Measurements from ENCODE around the gene PCSK6.

Gene PCSK6

DNA sequence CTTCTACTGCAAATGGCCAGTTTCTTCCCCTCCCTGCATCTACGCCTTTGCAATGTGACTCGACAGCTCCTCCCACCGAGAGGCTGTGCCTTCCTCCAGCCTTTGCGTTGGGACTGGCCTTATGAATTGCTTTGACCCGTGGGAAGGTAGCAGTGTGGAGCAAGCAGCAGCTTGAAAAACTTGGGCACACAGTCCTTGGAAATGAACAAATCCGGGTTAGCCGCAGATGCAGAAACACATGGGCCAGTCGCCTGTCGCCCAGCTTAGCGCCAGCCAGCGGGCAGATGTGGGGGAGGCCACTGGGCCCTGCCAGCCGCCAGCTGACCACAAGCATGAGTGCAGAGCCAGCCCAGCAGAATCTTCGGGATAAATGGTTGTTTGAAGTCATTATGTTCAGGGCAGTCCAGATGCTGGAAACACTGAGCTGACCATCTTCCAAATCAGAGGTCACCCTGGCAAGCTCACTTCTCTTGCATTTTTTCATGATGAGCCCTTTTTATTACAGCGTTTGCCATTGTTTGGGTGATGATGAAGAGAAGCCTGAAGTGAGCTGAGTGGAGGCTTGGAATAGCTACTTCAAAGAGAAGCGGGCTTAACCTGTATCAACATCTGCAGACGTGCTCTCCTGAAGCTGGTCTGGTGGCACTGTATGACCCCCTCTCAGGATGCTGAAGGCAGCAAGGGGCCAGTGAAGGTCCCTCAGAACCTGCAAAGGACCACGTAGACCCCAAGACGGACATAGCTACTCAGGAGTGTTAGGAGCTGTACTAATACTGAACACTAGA lies 222.0 kb downstream of the PCSK6 start:
- Histone ChIP-seq H3K9ac (ENCODE audit: low read length) (no peak overlapping the region), H3K27ac (ENCODE audit: low read length) (no peak overlapping the region)

DNA sequence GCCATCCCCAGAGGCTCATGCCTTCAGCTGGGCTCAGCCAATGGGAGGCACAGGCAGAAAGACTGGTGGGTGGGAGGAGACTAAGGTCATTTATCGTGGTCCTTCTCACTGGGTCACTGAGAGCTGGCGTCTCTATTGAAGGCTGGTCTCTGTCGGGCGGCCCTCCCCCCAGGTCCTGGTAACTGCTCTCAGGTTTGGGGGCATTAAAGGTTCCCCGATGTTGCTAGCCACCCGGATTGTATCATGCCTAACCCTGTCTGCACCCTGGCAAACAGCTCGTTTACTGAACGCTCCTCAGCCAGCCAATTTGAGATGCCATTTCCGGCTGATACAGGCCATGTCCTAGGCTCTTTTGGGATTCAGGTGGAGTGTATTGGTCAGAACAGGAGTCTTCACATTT lies 222.7 kb downstream of the PCSK6 start:
- H3K4me3 ChIP-seq (ENCODE audit: low read length), result no peak overlapping the region
- H3K9ac ChIP-seq (ENCODE audit: low read length), result no peak overlapping the region
- peaks cover 3% of the 10 kb centered on the region for H3K4me1 ChIP-seq (ENCODE audit: control insufficient read depth, low read depth, low read length)
- H3K27ac ChIP-seq (ENCODE audit: low read length), result no peak overlapping the region
- no peaks in the 10 kb centered on the region for H3K9me3 ChIP-seq (ENCODE audit: control insufficient read depth, low read depth, low read length)
- H3K27me3 ChIP-seq (ENCODE audit: control insufficient read depth, insufficient read depth, low read length), result no peaks in the 10 kb centered on the region
- peaks cover 16% of the 10 kb centered on the region for H3K36me3 ChIP-seq (ENCODE audit: control insufficient read depth, low read depth, low read length)

More for the DNA sequence above, 222.0 kb downstream of the PCSK6 start:
- no peaks in the 10 kb centered on the region for H3K9me3 ChIP-seq (ENCODE audit: control insufficient read depth, low read depth, low read length)
- H3K4me1 ChIP-seq (ENCODE audit: control insufficient read depth, low read depth, low read length), result peaks cover 3% of the 10 kb centered on the region
- H3K36me3 ChIP-seq (ENCODE audit: control insufficient read depth, low read depth, low read length), result peaks cover 23% of the 10 kb centered on the region
- no peaks in the 10 kb centered on the region for H3K27me3 ChIP-seq (ENCODE audit: control insufficient read depth, insufficient read depth, low read length)
- no peak overlapping the region for H3K4me3 ChIP-seq (ENCODE audit: low read length)

DNA sequence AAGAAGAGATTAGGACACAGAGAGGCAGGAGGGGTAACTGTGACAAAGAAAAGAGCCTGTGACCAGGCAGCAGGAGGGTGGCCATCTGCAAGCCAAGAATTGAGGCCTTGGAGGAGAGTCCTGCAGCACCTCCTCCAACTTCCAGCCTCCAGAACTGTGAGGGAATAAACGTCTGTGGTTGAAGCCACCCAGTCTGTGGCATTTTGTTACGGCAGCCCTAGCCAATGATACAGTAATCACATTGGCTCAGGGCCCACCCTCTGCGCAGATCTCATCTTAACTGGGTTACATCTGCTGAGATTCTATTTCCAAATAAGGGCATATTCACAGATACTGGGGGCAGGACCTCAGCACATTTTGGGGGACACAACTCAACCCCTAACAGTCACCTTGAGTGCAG lies 223.5 kb downstream of the PCSK6 start:
- H3K9me3 ChIP-seq (ENCODE audit: control insufficient read depth, low read depth, low read length), result no peaks in the 10 kb centered on the region
- H3K27ac ChIP-seq (ENCODE audit: low read length), result no peak overlapping the region
- peaks cover 3% of the 10 kb centered on the region for H3K4me1 ChIP-seq (ENCODE audit: control insufficient read depth, low read depth, low read length)
- H3K4me3 ChIP-seq (ENCODE audit: low read length), result no peak overlapping the region
- no peak overlapping the region for H3K9ac ChIP-seq (ENCODE audit: low read length)
- no peaks in the 10 kb centered on the region for H3K27me3 ChIP-seq (ENCODE audit: control insufficient read depth, insufficient read depth, low read length)
- peaks cover 8% of the 10 kb centered on the region for H3K36me3 ChIP-seq (ENCODE audit: control insufficient read depth, low read depth, low read length)

DNA sequence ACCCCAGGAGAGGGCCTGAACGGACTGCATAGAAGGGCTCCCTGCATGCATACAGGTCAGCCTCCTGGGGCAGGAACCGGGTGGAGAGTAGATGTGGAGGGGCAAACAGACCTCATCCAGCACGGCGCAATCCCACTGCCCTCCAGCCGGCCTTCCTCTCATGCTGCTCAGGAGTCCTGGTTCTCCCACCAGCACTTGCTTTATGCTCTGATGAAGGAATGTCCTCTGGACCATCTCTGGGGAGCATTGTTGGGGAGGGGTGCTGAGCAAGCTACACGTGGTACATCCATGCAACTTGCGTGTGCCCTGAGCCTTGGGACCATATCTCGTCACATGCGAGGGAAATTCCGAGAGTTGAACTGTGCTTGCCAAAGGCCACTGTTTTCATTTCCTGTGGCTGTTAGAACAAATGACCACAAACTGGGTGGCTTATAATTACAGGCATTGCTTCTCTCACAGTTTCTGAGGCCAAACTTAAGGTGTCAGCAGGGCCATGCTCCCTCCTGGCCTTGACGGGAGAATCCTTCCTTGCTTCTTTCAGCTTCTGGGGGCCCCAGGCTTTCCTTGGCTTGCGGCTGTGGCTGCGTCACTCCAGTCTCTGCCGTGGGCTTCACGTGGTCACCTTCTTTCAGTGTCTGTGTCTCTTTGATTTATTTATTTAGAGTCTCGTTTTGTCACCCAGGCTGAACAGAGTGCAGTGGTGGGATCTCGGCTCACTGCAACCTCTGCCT lies 224.4 kb downstream of the PCSK6 start:
- no peak overlapping the region for H3K9ac ChIP-seq (ENCODE audit: low read length)
- no peaks in the 10 kb centered on the region for H3K27me3 ChIP-seq (ENCODE audit: control insufficient read depth, insufficient read depth, low read length)
- no peak overlapping the region for H3K4me3 ChIP-seq (ENCODE audit: low read length)
- no peaks in the 10 kb centered on the region for H3K36me3 ChIP-seq (ENCODE audit: control insufficient read depth, low read depth, low read length)
- no peaks in the 10 kb centered on the region for H3K9me3 ChIP-seq (ENCODE audit: control insufficient read depth, low read depth, low read length)
- peaks cover 3% of the 10 kb centered on the region for H3K4me1 ChIP-seq (ENCODE audit: control insufficient read depth, low read depth, low read length)
- no peak overlapping the region for H3K27ac ChIP-seq (ENCODE audit: low read length)

DNA sequence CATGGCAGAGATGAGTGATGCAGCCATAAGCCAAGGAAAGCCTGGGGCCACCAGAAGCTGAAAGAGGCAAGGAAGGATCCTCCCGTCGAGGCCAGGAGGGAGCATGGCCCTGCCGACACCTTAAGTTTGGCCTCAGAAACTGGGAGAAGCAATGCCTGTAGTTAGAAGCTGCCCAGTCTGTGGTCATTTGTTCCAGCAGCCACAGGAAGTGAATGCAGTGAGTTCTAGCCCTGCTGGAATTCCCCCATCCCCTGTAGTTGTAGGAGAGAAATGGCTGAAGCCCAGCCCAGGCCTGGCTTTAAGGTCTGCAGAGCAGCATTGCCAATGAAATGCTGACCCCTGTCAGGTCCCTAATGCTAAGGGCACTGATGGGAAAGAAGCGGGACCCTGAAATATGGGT lies 225.5 kb downstream of the PCSK6 start:
- H3K9me3 ChIP-seq (ENCODE audit: control insufficient read depth, low read depth, low read length), result no peaks in the 10 kb centered on the region
- no peaks in the 10 kb centered on the region for H3K36me3 ChIP-seq (ENCODE audit: control insufficient read depth, low read depth, low read length)
- H3K27ac ChIP-seq (ENCODE audit: low read length), result no peak overlapping the region
- H3K4me1 ChIP-seq (ENCODE audit: control insufficient read depth, low read depth, low read length), result peaks cover 3% of the 10 kb centered on the region
- H3K9ac ChIP-seq (ENCODE audit: low read length), result no peak overlapping the region
- no peak overlapping the region for H3K4me3 ChIP-seq (ENCODE audit: low read length)
- H3K27me3 ChIP-seq (ENCODE audit: control insufficient read depth, insufficient read depth, low read length), result no peaks in the 10 kb centered on the region

DNA sequence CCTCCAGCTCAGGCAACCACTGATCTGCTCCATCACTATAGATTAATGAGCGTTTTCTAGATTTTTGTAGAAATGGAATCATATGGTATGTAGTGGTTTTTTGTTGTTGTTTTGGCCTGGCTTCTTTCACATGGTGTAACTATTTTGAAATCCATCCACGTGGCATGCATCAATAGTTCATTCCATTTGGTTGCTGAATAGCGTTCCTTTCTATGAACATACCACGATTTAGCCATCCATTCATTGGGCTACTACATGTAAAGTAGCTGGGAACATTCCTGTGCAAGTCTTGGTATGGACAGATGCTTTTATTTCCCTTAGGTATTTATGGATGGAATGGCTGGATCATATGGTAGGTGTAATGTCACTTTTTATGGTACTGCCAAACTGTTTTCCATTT lies 227.0 kb downstream of the PCSK6 start:
- Histone ChIP-seq H3K4me3 (ENCODE audit: low read length) (no peak overlapping the region), H3K36me3 (ENCODE audit: control insufficient read depth, low read depth, low read length) (no peaks in the 10 kb centered on the region), H3K4me1 (ENCODE audit: control insufficient read depth, low read depth, low read length) (peaks cover 7% of the 10 kb centered on the region), H3K27ac (ENCODE audit: low read length) (no peak overlapping the region), H3K9ac (ENCODE audit: low read length) (no peak overlapping the region), H3K27me3 (ENCODE audit: control insufficient read depth, insufficient read depth, low read length) (no peaks in the 10 kb centered on the region), H3K9me3 (ENCODE audit: control insufficient read depth, low read depth, low read length) (no peaks in the 10 kb centered on the region)

DNA sequence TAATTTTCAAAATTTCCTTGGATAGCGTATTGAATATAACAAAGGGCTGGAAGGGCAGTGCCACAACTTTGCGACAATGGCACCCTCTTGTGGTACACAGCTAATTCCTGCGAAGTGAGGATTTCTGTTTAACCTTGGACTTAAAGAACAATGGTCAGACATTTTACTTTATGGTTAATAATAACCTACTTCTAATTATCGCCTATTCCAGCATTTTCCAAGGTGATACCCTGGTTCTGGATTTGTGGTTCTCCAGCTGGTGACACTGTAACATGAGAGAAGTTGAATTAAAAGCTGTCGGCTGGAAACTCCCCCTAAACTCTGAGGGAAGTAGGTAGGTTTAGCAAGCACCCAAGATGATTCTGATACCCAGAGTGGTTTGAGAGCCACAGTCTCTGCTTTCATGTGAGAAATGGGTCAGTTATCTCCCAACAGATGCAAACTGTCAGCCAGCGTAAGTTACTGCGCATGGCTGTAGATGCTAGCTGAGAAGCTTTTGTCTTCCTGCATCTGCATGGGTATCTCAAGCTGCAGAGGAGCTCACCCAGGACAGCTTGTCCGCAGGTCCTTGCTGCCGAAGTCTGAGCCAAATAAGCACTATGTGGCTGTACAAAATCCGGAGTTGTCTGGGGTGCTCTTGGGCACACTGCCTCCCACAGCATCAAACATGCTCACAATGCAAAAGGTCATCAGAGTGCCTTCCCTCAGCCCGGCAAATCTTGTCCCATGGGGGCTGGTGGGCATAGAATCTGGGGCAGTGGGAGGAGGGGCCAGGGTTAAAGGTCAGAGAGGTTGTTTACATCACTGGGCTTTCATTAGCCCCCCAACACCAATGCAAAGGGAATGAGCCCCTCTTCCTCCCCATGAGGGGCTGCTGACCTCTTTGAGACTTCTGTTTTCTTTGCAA lies 231.0 kb downstream of the PCSK6 start:
- Histone ChIP-seq H3K4me1 (ENCODE audit: control insufficient read depth, low read depth, low read length) (peaks cover 9% of the 10 kb centered on the region), H3K9me3 (ENCODE audit: control insufficient read depth, low read depth, low read length) (no peaks in the 10 kb centered on the region), H3K27ac (ENCODE audit: low read length) (no peak overlapping the region), H3K36me3 (ENCODE audit: control insufficient read depth, low read depth, low read length) (no peaks in the 10 kb centered on the region), H3K4me3 (ENCODE audit: low read length) (no peak overlapping the region), H3K27me3 (ENCODE audit: control insufficient read depth, insufficient read depth, low read length) (no peaks in the 10 kb centered on the region), H3K9ac (ENCODE audit: low read length) (no peak overlapping the region)

DNA sequence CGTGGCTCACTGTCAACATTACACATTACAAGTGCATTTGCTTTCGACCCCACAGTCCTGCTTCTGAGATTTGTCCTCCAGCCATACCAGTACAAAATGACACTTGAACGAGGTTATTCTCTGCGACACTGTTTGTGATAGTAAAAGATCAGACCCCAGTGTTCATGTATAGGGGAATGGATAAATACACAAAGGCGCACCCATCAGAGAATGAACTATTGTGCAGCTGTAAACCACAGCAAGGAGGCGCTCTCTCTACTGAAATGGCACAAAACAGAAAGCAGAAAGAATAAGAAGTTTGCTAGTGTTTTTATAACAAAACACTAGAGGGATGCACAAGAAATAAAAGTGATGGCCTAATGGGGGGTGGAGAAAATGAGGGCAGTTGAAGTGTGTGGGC lies 232.8 kb downstream of the PCSK6 start:
- Histone ChIP-seq H3K4me3 (ENCODE audit: low read length) (no peak overlapping the region), H3K27me3 (ENCODE audit: control insufficient read depth, insufficient read depth, low read length) (peaks cover 11% of the 10 kb centered on the region), H3K9me3 (ENCODE audit: control insufficient read depth, low read depth, low read length) (no peaks in the 10 kb centered on the region), H3K27ac (ENCODE audit: low read length) (no peak overlapping the region), H3K4me1 (ENCODE audit: control insufficient read depth, low read depth, low read length) (peaks cover 12% of the 10 kb centered on the region), H3K9ac (ENCODE audit: low read length) (no peak overlapping the region), H3K36me3 (ENCODE audit: control insufficient read depth, low read depth, low read length) (no peaks in the 10 kb centered on the region)

DNA sequence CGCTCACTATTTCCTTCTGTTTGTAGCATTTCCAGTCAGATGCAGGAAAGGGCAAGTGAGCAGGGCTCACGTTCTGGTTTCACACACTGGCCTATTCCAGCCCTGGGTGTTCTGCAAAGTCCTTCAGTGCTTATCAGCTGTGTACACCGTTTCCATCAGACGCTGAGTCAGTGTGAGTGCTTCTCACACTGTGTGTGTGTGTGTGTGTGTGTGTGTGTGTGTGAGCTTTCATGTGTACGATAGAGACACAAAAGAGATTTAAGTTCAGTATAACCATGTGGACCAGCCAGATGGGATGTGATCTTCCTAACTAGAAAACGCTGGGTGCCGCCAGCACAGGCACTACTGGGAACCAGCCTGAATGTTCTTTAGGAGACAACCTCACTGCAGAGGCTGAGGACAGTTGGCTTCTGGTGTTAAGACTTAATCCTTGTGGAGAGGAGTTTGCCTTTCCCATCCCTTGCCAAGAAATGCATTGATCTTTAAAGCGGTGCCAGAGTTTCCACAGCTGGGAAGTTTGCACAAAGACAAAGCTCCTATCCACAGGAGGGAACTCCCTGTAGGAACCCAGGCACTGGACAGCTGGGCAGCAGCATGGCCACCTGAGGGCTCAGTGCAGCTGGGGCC lies 233.8 kb downstream of the PCSK6 start:
- Histone ChIP-seq H3K9ac (ENCODE audit: low read length) (no peak overlapping the region), H3K27ac (ENCODE audit: low read length) (no peak overlapping the region)

DNA sequence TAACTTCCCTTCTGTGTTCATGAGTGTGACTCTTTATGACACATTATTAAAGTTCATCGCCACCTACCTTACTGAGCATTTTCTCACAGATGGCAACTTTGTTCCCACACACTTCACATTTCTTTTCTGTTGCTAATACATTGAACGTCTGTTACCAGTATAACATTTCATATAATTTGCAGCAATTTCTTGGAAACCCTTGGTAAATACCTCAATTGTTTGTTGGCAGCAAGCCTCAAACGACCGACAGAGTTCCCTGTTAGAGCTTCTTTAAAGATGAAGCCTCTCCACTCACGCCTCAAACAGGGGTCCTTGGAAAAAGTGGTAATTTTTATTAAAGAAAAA lies 234.5 kb downstream of the PCSK6 start:
- H3K4me1 ChIP-seq (ENCODE audit: control insufficient read depth, low read depth, low read length), result peaks cover 12% of the 10 kb centered on the region
- no peaks in the 10 kb centered on the region for H3K36me3 ChIP-seq (ENCODE audit: control insufficient read depth, low read depth, low read length)
- H3K27me3 ChIP-seq (ENCODE audit: control insufficient read depth, insufficient read depth, low read length), result peaks cover 11% of the 10 kb centered on the region
- no peaks in the 10 kb centered on the region for H3K9me3 ChIP-seq (ENCODE audit: control insufficient read depth, low read depth, low read length)
- H3K4me3 ChIP-seq (ENCODE audit: low read length), result no peak overlapping the region
- H3K9ac ChIP-seq (ENCODE audit: low read length), result no peak overlapping the region
- H3K27ac ChIP-seq (ENCODE audit: low read length), result no peak overlapping the region

More for the DNA sequence above, 233.8 kb downstream of the PCSK6 start:
- Histone ChIP-seq H3K4me1 (ENCODE audit: control insufficient read depth, low read depth, low read length) (peaks cover 12% of the 10 kb centered on the region), H3K27me3 (ENCODE audit: control insufficient read depth, insufficient read depth, low read length) (peaks cover 11% of the 10 kb centered on the region), H3K36me3 (ENCODE audit: control insufficient read depth, low read depth, low read length) (no peaks in the 10 kb centered on the region), H3K9me3 (ENCODE audit: control insufficient read depth, low read depth, low read length) (no peaks in the 10 kb centered on the region), H3K4me3 (ENCODE audit: low read length) (no peak overlapping the region)
